Activated CD4-positive, alpha-beta T cell treated with anti-CD3 and anti-CD28 coated beads, Interleukin-2, Interleukin-4, amounts not matched to agents 100 ng/mL and 50 ng/mL, durations not matched to agents 16 hours and 8 hours (primary cell): ENCODE measurements around the gene C1orf141.
"Not testable (repeated sequence)": the region's sequence is repeated elsewhere in the genome, so short reads cannot be mapped to it uniquely, and the experiment has no call there.

Experiments used
- DNase-seq: peaks from one replicate; pipeline ENCODE4 v3.0.0-alpha.2; 2020; ENCODE audit warnings: low spot score

The C1orf141 gene

DNA sequence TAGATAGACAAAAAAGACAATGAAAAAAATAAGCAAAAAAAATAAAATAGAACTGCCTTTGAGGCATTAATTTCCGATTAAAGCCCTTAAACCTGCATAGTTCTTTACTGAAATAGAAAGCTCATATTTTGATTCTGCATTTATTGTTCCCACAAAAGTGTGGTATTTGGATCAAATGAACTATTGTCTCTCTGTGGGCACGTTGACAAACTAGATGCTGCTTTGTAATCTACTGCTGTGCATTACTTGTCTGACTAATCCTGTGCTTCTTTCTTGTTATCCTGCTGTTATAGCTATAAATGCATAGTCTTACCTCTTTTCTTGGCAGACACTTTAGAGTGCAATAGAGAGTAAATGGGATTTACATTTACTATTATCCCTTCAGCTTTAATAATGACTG lies 49.4 kb downstream of the C1orf141 start:
- DNase-seq = no peak

- DNase-seq = no peak
Observed at GRCh38 chr1:67084765-67085318, 49.9 kb downstream of the C1orf141 start.

DNA sequence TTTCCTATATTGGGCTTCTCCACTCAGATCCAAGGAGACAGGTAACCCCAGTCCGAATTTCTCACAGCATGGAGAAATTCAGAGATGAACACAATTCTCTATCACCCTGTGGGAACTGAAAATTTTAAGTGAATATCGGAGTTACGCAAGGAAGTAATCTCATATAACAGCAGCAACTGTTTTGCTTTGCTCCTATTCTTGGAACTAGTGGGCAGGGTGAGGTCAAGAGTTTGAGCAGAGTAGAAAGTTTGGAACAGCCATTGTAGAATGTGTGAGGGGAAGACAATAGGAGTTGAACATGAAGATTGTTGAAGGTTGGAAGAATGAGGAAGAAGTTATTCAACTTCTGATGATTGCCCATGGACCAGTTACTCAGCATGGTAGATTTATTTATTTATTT lies 56.5 kb downstream of the C1orf141 start:
- DNase-seq = no peak

DNA sequence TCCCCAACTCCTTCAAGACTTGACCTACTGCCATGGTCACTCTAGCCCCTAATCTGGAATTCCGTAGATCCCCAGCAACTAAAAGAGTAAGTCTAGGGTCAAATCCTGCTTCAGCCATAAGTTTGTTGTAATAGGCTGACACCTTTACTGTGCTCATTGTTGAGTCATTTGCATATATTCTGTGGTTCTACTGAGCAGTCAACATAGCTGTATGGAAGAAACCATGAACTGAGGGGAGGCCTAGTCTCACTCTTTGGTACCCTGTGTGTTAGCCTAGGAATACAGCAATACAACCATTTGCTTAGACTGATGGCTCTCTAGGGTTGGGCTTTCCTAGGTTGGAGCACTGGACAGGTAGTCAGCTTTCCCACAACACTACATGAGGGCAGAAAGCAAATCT lies 57.2 kb downstream of the C1orf141 start:
- no peak for DNase-seq

DNA sequence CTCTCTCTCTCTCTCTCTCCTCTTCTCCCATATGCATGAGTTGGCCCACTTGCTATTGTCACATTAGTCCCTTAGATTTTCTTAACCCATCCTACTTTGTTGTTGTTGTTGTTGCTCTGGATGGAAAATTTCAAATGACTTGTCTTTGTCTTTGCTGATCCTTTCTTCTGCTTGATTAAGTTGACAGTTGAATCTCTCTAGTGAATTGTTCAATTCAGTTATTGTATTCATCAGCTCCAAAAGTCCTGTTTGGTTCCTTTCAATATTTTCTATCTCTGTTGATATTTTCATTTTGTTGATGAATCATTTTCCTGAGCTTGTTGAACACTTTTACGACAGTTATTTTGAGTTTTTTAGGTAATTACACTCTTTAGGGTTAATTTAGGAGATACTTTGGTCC lies 62.0 kb downstream of the C1orf141 start:
- DNase-seq = no peak

- not testable (repeated sequence) for DNase-seq
Observed at GRCh38 chr1:67067655-67068054, 67.1 kb downstream of the C1orf141 start.

DNA sequence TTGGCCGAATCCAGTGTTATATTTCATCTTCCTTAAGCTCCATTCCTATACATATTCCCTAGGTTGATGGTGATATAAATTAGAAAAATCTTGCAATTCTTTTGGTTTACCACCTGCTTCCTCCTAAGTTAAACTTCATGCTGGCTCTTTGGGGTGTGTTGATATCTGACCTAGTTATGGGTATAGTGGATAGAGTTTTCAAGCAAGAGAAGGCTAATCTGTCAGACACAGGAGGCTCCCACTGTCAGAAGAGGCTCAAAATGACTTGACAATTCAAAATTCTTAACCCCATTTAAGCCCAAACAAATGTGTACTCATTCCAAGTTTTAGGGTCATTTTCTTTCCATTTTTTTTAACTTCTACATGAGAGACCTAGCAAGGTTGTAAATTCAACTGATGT lies 72.4 kb downstream of the C1orf141 start:
- no peak for DNase-seq

DNA sequence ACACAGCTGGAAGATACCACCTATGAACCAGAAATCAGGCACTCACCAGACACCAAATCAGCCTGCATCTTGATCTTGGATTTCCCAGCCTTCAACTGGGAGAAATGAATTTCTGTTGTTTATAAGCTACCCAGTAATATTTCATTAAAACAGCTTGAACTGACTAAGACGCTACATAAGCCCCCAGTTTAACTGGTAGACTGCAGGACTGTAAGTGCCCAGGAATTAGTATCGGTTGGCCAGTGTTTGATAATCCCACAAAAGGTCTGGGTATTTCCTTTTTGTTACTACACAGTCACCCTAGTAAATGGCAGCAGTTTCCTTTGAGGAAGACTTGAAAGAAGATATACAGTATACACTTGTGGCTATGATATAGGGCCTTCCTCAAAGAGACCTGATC lies 73.5 kb downstream of the C1orf141 start:
- DNase-seq = no peak

DNA sequence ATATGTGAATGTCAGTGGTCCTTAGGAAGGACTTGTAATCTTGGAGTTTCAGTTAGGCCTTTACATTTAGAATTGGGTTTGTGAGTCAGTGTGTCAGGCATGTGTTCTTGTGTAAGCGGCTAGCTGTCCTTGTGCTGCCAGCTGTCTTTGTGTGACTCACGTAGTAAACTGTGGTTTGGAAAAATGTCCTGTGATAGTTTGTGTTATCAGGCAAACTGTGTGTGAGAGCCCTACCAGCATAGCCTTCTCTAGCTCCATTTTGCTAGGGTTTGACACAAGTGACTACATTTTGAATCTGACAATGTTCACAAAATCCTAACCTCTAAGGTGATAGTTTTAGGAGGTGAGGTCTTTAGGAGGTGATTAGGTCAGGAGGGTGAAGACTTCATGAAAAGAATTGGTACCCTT lies 74.0 kb downstream of the C1orf141 start:
- no peak for DNase-seq

DNA sequence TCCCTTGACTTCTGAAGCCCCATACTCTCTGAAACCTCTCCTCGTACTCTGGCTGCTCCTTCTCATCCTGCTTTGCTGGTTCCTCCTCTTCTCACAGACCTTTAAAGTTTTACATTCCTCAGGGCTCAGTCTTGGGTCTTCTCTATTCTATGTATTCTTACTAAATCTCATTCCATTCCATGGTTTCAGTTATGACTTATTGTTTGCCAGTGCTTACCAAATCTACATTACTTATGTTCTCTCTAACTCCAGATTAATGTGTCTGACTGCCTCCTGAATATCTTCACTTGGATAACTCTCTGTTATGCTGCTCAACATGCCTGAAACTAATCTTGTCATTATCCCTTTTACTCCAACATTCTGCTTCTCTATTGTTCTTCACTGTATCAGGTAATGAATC lies 75.4 kb downstream of the C1orf141 start:
- no peak for DNase-seq

- DNase-seq = no peak
Observed at GRCh38 chr1:67058761-67059160, 76.0 kb downstream of the C1orf141 start.

DNA sequence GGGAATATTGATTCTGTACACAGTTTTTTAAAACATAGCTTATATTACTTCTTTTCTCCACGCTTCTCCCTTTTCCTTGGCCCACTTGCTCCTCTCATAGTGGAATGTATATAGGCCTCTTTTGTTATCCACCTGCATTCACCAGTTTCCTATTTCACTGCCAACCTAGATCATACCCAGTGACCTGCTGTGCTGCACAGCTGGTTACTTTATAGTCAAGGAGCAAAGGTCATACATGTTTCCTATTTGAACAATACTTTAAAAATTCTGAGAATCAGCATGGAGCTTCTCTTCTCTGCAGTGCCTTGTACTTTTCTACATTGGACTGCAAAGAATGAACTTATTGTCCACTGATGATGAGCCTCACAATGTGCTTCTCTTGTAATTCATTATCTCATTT lies 76.5 kb downstream of the C1orf141 start:
- DNase-seq = no peak

DNA sequence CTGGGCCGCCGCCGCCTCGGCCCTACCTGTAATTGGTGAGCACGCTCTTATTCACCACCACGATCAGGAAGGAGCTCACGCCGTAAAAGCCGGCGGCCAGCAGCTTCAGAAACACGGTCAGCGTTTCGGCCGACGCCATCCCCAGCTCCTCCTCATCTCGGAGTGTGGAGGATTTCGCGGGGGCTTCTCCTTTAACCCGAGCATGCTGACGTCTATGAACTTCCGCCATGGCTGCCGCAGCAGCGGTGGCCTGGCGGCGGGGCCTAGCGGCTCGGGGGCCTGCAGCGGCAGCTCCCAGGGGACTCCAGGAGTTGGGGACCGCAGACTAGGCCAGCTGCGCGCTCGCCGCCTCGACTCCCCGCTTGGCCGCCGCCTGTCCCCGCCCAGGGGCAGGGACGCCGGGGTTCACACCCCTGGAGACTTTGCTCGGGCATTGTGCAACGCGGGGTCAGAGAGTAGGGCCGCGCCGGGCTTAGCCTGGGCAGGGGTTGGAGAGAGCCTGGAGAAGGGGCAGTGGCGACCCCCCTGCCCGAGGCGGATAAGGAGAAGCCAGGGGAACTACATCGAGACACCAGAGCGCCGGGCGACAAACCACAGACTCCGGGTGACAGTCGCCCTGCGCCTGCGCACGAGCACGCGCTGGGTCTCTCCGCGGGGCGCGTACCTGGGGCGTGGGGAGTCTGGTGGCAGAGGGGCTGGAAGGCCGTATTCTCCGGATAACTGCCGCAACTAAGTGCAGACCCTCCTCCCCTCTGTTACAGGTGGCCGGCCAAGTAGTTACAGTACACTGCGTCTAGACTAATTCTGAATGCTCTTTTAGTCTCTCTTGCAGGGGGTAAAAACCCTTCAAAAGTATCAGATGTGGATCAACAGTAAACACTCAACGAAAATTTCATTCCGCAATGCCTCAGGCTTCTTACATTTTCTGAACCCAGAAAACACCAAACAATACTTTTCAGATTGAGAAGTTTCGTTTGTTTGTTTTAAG lies 80.7 kb downstream of the C1orf141 start, which contains the start of gene SLC35D1:
SLC35D1 (minus strand) TSS at position 364 of the 988 bp plus-strand sequence; CDS start at position 229, 135 bp downstream.
- DNase-seq = peak; percentile 69

DNA sequence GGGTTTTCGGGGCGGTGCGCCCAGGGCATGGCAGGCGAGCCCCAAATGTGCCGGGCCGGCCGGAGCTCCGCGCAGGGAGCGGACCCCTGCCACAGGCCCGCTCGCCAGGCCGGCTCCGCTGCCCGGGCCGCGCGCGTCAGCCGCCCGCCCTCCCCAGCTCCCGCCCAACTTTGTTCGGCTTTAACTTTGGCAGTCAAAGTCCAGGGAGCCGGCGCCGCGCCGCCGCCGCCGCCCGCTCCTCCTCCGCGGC lies 81.3 kb downstream of the C1orf141 start:
- DNase-seq = no peak

GRCh38 chr1:67052741-67053534 lies 81.8 kb downstream of the C1orf141 start:
- peak; percentile 37 for DNase-seq

GRCh38 chr1:67051196-67051595 lies 83.6 kb downstream of the C1orf141 start:
- peak; percentile 55 for DNase-seq

GRCh38 chr1:67044631-67045270 lies 90.0 kb downstream of the C1orf141 start:
- no peak for DNase-seq

- DNase-seq = no peak
Observed at GRCh38 chr1:67043366-67043765, 91.4 kb downstream of the C1orf141 start.
